Smooth muscle cell (in vitro differentiated cells): ENCODE measurements around the gene AATF. TPM values are rescaled to one million over a fixed set of nuclear protein-coding genes. Genes with fewer than 3 reads are reported as not detected.

Experiments
- DNase-seq: peaks from one replicate; lab custom pipeline; 2025; ENCODE audit not compliant: unreplicated experiment; lab: John Stamatoyannopoulos, UW
- H2AFZ ChIP-seq: fragments of 200-600 bp; sonication (generic); 2 replicates; pipeline ENCODE4 v1.6.0; 2016; ENCODE audit warnings: antibody characterized with exemption, low read depth, mild to moderate bottlenecking
- H3F3A ChIP-seq: fragments of 200-600 bp; sonication (generic); 2 replicates; pipeline ENCODE4 v1.6.0; 2017; ENCODE audit warnings: antibody characterized with exemption, low read depth
- H3K27ac ChIP-seq: fragments of 200-600 bp; sonication (generic); 2 replicates; pipeline ENCODE4 v1.5.1; 2016; ENCODE audit warnings: low read depth, mild to moderate bottlenecking
- H3K27me3 ChIP-seq: fragments of 200-600 bp; sonication (generic); 2 replicates; pipeline ENCODE4 v1.6.1; 2016; ENCODE audit warnings: low read depth, mild to moderate bottlenecking
- H3K36me3 ChIP-seq: fragments of 200-600 bp; sonication (generic); 2 replicates; pipeline ENCODE4 v1.5.1; 2016; ENCODE audit warnings: low read depth
- H3K4me1 ChIP-seq: fragments of 200-600 bp; sonication (generic); 2 replicates; pipeline ENCODE4 v1.5.1; 2016; ENCODE audit warnings: low read depth
- H3K4me2 ChIP-seq: fragments of 200-600 bp; sonication (generic); 2 replicates; pipeline ENCODE4 v1.6.0; 2016; ENCODE audit warnings: mild to moderate bottlenecking
- H3K4me3 ChIP-seq: fragments of 200-600 bp; sonication (generic); 2 replicates; pipeline ENCODE4 v1.5.1; 2016; ENCODE audit warnings: mild to moderate bottlenecking
- H3K79me2 ChIP-seq: fragments of 200-600 bp; sonication (generic); 2 replicates; pipeline ENCODE4 v1.6.0; 2016; ENCODE audit warnings: low read depth, mild to moderate bottlenecking
- H3K9ac ChIP-seq: fragments of 200-600 bp; sonication (generic); 2 replicates; pipeline ENCODE4 v1.6.0; 2016; ENCODE audit warnings: low read depth
- H3K9me3 ChIP-seq: fragments of 200-600 bp; sonication (generic); replicated peaks from 2 replicates; pipeline ENCODE4 v1.5.1; 2016; ENCODE audit warnings: low read depth
- H4K20me1 ChIP-seq: fragments of 200-600 bp; sonication (generic); 2 replicates; pipeline ENCODE4 v1.6.0; 2016; ENCODE audit warnings: low read depth
- whole genome bisulfite sequencing: methylation state at CpG from one replicate; pipeline ENCODE4 v1.1.7; 2016; ENCODE audit warnings: low lambda C conversion rate; 5-methylcytosine and 5-hydroxymethylcytosine counted together
- polyA plus RNA-seq: library from polyadenylated mRNA; unstranded; fragments of >200 nt; fragmentation: Nextera tagmentation; extraction: Ambion mirVana; gene quantifications from 2 replicates; pipeline ENCODE4 v1.2.1, GENCODE V29; 2016
- total RNA-seq: library from RNA; depleted of rRNA; stranded (reverse); fragments of >200 nt; gene quantifications from 2 replicates; pipeline ENCODE4 v1.2.3, GENCODE V29; 2014
- TF ChIP-seq, protein P1 (sequence below): fragments of 200-600 bp; sonication (generic); IDR thresholded peaks from 2 replicates; pipeline ENCODE4 v1.5.1; 2017; ENCODE audit warnings: borderline replicate concordance, mild to moderate bottlenecking, antibody characterized with exemption; ENCODE audit not compliant: insufficient read depth, poor library complexity, severe bottlenecking

Gene AATF
- total and polyA plus RNA-seq, 2 experiments from 2014 or later = 18.5 to 38.0 TPM

DNA sequence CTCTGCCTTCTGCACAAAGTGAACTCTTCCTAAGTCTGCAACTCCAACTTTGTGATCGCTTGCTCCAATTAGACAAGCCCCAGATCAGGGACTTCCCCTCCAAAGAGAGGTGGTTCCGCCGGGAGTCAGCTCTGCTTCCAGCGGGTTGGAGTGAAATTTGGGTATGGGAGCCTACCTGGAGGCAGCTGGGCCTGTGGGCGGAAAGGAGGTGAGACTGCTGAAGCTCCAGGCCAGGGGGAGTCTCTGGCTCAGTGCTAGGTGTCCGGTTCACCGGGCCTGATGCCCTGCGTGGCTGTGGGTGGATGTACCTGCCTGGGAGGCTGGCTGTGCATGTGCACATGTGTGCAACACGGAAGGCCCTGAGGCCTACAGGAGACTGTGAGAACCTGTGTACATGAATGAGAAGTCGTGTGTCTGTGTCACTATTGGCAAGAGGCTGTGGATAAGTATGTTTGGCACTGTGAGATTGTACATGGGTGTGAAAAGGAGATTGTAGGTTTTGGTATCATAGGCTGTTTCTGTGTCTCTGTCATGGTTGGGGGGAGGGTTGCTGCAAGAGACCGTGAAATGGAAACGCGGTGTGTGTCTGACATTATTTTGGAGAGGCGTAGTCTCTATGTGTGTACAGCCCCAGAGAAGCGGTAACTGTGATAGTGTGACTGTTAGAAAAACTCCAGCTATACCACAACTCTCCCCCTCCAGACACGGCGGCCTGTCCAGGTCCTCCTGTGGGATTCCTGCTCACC, 7.3 kb upstream of the AATF start:
- Histone ChIP-seq H3K27ac (no peak overlapping the region), H4K20me1 (no peaks in the 10 kb centered on the region), H3K36me3 (no peaks in the 10 kb centered on the region), H2AFZ (no peak overlapping the region), H3K4me1 (peaks cover 37% of the 10 kb centered on the region), H3K79me2 (no peaks in the 10 kb centered on the region), H3K4me2 (peak overlapping the region; percentile 81), H3K27me3 (peaks cover 100% of the 10 kb centered on the region), H3F3A (no peaks in the 10 kb centered on the region), H3K9me3 (no peaks in the 10 kb centered on the region), H3K4me3 (no peak overlapping the region), H3K9ac (no peak overlapping the region)
- no peak for DNase-seq
- 25% methylated on average over 15 of the region's 17 CpGs for WGBS
- TF ChIP-seq, protein P1, sequence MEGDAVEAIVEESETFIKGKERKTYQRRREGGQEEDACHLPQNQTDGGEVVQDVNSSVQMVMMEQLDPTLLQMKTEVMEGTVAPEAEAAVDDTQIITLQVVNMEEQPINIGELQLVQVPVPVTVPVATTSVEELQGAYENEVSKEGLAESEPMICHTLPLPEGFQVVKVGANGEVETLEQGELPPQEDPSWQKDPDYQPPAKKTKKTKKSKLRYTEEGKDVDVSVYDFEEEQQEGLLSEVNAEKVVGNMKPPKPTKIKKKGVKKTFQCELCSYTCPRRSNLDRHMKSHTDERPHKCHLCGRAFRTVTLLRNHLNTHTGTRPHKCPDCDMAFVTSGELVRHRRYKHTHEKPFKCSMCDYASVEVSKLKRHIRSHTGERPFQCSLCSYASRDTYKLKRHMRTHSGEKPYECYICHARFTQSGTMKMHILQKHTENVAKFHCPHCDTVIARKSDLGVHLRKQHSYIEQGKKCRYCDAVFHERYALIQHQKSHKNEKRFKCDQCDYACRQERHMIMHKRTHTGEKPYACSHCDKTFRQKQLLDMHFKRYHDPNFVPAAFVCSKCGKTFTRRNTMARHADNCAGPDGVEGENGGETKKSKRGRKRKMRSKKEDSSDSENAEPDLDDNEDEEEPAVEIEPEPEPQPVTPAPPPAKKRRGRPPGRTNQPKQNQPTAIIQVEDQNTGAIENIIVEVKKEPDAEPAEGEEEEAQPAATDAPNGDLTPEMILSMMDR = no peak

DNA sequence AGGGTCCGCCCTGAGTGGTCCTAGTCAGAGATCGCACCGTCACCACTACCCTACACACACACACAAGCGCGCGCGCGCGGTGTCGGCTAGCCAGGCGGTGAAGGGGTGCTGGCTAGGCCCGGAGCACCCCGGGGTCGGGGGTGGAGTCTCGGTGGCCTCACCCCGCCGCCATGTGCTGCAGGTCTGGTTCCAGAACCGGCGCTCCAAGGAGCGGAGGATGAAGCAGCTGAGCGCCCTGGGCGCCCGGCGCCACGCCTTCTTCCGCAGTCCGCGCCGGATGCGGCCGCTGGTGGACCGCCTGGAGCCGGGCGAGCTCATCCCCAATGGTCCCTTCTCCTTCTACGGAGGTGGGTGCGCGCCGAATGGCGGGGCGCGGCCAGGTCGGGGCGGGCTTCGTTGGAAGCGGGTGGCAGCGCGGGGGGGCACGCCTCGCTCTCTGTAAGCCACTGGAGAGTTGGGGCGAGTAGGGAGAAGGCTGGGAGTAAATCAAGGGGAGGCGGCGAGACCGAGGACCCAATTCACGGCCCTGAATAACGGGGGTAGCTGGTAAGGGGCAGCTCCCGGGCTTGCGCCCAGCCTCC, 6.6 kb upstream of the AATF start:
- TF ChIP-seq, protein P1 = no peak
- Histone ChIP-seq H3K27ac (no peak overlapping the region), H3K36me3 (no peaks in the 10 kb centered on the region), H4K20me1 (no peaks in the 10 kb centered on the region), H3F3A (no peaks in the 10 kb centered on the region), H3K9me3 (no peaks in the 10 kb centered on the region), H3K27me3 (peaks cover 100% of the 10 kb centered on the region), H3K79me2 (no peaks in the 10 kb centered on the region), H3K4me2 (peak overlapping the region; percentile 81), H3K4me3 (peak overlapping the region; percentile 31), H2AFZ (no peak overlapping the region), H3K4me1 (peaks cover 31% of the 10 kb centered on the region), H3K9ac (no peak overlapping the region)
- whole genome bisulfite sequencing = 2% methylated on average over 52 of the region's 57 CpGs
- DNase-seq = no peak

DNA sequence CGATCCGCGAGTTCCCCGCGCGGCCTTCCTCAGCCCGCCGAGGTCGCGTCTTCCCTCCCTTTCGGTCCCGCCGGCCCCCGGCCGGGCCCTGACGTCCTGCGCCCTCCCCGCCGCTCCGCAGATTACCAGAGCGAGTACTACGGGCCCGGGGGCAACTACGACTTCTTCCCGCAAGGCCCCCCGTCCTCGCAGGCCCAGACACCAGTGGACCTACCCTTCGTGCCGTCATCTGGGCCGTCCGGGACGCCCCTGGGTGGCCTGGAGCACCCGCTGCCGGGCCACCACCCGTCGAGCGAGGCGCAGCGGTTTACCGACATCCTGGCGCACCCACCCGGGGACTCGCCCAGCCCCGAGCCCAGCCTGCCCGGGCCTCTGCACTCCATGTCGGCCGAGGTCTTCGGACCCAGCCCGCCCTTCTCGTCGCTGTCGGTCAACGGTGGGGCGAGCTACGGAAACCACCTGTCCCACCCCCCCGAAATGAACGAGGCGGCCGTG, 6.1 kb upstream of the AATF start:
- no peaks in the 10 kb centered on the region for H3K79me2 ChIP-seq
- no peak overlapping the region for H2AFZ ChIP-seq
- TF ChIP-seq, protein P1 = no peak
- no peak overlapping the region for H3K9ac ChIP-seq
- H3K9me3 ChIP-seq = no peaks in the 10 kb centered on the region
- H3K4me3 ChIP-seq = peak overlapping the region; percentile 31
- no peaks in the 10 kb centered on the region for H4K20me1 ChIP-seq
- DNase-seq = no peak
- 1% methylated on average over 42 of the region's 59 CpGs for WGBS
- peak overlapping the region; percentile 81 for H3K4me2 ChIP-seq
- H3F3A ChIP-seq = no peaks in the 10 kb centered on the region
- H3K27me3 ChIP-seq = peaks cover 100% of the 10 kb centered on the region
- H3K4me1 ChIP-seq = peaks cover 25% of the 10 kb centered on the region
- H3K36me3 ChIP-seq = no peaks in the 10 kb centered on the region
- H3K27ac ChIP-seq = no peak overlapping the region
